ENCODE measurements around the gene PEAK1.

Gene PEAK1

DNA sequence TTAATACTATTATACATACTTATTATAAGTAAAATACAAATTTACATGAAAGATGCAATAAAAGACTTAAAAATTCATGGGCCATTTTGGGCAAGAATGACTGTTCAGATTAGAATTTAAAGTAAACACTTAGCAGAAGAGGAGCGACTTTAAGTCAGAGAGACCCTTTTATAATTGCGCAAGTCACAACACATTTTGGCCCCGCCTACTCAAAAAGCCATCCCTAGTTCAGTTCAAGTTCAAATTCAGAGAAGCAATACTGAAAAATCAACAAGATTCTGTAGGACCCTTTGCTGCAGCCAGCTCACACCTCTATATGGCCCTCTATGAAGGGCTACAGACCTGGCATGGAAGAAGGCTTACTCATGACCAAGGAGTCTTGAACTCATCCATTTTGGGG, 64.6 kb downstream of the PEAK1 start:
- DNase-seq: no peak

DNA sequence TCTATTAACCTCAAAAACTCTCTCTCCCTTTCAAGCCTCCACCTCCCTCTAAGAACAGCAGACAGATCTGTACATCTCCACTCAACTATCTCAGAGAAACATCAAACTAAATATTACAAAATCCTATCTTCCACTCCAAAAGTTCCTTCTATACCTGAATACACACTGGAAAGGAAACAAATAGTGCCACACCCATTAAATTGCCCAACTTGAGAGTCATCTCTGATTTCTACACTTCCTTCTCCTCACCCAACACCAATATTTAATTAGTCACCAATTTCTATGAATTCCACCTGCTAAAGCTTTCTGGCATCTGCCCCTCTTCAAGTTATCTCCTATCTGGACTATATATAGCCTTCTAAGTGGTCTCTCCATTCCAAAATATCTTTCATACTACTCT, 65.8 kb downstream of the PEAK1 start:
- DNase-seq: no peak

DNA sequence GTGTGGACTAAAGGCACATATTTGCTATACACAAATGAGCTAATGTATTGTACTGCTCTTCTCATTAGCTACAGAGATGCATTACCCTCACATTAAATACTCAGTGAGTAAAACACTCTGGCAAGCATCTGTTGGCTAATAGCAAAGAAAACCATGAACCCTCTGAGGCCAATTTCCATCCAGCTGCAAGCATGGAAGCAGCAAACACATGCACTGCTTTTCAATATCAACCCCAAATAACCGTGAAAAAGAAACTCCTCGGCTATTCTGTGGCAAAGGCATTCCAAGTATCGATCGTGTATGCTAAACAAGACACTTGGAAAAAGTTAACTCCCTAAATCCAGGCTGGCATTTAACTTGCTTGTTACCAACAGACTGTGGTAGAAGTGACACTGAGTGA, 67.0 kb downstream of the PEAK1 start:
- DNase-seq: no peak

DNA sequence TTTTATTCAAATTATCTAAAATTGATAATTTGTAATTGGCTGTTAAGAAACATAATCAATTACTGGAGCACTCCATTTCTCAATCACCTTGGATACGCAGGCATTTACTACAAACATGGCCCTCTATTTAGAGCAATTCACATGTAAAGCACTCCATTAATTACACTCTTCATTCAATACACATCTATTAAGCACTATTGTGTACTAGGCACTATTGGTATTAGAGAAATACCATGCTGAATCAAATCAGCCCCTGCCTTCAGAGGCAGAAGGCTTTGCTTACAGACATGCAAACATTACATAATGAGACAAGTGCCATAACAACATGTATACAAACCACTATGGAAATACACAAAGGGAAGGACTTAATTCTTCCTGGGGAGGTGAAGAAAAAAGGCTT, 69.1 kb downstream of the PEAK1 start:
- no peak for DNase-seq

DNA sequence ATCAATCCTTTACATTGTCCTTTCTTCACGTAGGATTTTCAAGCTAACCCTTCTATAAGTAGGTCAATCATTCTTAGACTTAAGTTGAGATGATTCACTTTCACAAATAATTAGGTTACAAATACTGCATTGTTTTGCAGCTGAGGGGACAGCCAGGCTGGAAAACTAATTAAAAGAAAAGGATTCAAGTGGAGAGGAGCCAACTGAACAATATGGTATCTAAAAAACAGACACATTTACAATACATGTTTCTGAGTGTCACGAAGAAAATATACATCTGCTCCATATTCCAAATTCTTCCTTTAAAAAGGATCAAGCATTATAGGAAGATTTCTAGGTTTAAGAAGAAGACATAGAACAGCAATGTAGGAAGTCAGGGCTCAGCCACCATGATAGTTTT, 70.2 kb downstream of the PEAK1 start:
- no peak for DNase-seq

DNA sequence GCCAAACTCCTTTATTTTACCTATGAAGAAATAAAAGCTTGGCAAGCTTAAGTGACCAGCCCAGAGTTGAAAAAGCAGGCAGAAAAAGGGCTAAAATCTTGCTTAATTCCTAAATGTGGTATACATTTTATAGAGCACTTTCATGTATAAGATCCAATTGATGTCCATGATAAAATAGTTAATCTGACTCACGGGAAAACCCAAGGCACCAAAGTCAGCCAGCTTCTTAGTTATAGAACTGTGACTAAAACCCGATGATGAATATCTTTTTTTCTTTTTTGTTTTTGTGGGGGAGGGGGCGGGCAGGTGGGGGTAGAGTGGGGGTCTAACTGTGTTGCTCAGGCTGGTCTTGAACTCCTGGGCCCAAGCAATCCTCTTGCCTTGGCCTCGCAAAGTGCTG, 71.4 kb downstream of the PEAK1 start:
- DNase-seq: no peak

DNA sequence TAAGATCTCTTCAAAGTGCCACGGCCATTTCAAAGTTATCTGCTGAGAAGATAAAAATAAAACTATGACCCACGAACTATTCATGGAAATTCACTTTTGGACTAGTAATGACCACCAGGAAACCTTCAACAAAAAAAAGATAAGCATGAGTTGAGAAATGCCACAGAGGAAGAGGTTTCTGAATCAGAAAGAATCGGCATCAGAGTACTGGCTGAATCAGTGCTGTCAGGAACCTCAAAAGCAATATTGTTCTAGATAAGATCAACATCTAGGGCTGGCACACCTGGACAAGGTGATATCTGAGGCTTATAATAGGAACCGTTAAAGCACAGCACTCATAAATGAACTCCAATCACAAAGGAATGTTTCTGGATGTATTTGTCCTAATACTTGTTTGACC, 72.7 kb downstream of the PEAK1 start:
- DNase-seq: no peak

DNA sequence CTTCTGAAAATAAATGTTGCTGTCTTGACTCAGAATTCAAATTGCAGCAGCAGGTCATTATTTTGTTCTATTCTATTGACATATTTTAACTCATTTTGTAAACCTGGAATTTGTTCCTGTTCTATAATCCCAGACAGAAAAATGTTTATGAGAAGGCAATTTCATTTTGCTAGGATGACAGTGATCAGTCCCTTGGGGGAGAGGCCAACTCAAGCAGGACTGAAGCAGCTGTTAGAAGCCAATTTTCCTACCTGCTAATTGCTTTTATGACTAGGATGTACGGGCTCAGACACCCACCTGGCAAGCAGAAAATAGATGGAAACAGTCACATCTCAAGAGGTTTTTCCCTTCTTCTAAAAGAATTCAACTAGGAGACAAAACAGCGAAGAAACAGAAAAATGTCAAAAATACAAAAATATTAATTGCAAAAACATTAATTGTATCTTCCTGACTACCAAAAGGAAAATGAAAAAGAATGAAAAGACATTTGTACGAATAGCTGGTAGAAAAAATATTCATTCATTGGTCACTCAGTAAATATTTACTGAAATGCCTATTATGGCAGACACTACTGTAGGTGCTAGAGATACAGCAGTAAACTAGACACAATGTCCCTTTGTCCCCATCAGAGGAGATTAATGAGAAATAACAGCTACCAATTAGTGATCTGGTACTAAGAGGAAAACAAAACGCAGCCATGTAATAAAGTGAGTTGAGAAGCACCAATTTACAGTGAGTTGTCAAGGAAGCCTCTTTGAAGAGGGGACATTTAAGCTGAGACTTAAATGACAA, 73.5 kb downstream of the PEAK1 start:
- no peak for DNase-seq

DNA sequence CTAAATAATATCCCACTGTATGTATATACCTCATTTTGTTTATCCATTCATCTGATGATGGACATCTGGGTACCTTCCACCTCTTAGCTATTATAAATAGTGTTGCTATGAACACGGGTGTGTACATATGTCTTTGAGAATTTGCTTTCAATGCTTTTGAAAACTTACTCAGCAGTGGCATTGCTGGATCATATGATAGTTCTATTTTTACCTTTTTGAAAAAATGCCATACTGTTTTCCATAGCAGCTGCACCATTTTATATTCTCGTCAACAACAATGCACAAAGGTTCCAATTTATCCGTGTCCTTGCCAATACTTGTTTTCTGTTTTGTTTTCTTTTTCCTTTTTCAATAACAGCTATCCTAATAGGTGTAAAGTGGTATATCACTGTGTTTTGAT, 77.1 kb downstream of the PEAK1 start:
- DNase-seq: no peak

DNA sequence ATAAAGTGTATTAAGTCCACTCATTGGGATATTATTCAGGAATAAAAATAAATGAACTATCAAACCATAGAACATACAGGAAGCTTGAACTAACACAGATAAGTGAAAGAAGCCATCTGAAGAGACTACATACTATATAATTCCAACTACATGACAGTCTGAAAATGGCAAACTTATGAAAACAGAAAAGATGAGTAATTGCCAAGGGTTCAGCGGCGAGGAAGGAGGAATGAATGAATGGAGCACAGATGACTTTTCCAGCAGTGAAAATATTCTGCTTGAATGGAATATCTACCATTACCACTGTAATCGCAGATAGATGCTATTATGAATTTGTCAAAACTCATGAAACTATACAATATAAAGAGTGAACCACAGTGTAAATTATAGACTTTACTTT, 79.7 kb downstream of the PEAK1 start:
- no peak for DNase-seq

DNA sequence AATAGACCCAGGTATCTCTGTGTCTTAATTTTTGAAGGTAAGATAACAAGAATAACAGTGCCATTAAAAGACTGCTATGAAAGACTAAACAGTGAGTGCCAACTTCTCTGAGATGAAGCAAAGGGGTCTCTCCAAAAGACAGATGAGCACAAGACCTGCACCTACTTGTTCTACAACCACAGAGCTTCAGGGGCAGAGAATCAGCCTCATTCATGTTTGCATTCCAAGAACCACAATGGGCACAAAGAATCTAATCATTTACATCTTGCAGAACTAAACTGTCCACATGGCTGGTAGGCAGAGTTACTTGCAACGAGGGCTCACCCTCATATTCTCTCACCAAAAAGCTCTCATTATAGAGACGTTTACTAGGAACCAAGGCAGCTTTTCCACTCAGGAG, 83.9 kb downstream of the PEAK1 start:
- DNase-seq: no peak

DNA sequence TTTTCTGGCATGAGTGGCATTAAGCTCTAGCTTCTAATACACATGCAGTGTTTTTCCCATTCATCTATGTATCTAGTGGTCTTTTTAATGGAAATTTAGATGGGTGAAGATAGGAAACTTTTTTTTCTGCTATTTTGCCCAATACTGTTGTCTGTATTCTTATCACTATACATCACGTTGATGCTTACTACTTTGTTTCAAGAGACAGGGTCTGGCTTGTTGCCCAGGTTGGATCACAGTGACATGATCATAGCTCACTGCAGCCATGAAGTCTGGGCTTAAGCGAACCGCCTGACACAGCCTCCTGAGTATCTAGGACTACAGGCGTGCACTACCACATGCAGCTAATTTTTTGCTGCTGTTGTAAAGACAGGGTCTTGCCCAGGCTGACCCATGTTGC, 84.6 kb downstream of the PEAK1 start:
- DNase-seq: no peak

DNA sequence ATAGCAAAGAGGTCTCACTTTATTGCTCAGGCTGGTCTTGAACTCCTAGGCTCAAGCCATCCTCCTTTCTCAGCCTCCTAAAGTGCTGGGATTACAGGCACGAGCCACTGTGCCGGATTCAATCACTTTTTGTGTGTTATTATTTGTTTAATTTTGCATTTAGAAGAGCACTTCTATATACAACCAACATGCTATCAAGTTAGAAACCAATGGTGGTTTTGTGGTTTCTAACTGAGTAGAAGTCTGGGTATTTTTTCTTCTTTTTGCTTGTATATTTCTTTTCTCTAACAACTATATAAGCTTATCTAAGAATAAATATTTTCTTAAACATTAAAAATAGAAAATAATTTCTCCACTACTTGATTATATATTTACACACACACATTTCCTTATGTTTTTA, 86.7 kb downstream of the PEAK1 start:
- no peak for DNase-seq

DNA sequence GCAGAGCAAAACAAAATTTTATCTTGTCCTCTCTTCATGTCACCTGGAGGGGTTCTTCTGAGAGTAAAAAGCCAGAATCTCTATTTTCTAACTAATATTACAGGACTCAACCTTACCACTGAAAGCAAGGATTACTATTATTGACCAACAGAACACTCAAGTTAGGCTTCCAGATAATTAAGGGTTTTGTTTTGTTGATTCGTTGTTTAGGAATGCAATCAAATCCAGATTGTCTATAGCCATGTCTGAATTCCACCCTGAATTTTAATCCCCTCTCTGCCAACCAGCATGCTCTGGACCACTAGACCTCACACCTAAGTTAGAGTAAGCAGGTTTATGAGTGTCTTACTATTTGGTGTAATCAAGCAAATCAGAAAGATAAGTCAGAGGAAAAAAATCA, 90.7 kb downstream of the PEAK1 start:
- no peak for DNase-seq

DNA sequence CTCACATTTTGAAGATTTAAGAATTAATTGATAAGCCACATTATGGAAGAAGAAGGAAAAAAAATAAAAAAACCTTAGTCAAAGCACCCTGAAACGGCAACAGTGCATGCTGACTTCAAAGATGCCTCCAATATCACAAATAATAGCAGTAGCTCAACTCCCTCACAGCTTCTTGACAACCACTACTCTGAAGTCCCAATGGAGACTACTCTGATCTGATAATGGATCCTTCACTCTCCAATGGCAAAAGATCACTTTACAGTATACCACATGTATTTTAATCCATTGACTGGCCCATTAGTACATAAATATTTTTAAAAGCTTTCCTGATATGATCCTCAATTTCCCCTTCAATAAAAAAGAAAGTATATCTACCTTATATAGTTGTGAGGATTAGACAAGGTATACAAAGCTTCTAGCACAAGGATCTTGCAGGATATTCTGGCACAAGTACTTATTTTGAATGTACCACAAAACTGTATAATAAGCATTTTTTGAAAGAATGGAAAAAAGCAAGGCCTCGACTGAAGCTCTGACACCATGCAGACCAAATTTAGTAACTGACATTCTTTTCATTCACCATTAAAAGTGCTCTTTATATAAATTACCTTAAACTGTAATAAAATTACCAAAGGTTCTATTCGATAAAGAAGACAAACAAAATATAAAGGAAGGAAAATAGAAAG, 91.9 kb downstream of the PEAK1 start:
- no peak for DNase-seq

DNA sequence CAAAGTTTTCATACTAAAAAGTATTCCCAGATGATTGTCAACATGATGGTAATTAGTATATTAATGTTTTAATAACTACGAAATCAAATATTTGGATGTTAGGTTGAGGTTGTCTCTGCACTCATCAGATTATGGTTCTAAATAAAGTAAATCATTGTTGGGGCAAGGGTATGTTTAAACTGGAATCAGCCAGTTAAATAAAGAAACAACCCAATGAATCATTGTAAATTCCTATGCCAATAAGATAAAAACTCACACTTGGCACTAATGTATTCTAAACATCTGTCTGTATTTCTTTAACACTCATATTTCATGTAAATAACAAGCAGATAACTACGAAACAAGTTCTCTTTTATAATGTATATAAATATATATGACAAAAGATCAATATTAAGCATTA, 92.7 kb downstream of the PEAK1 start:
- DNase-seq: no peak

DNA sequence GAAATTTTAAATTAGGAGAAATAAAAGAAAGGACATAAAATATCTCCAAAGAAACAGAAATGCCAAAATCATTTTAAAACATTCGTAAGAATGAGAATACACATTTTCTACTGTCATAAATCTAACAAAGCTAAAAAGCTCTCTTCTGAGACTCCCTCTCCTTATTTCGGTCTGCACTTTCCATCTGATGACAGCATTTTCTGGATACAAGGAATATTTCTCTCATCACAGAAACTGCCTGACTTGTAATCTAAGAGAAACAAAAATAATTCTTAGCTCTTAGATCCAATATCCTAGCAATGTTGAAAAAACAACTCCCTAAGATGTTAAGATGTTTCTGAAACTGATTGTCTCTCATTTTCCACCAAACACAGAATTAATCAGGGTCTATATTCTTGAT, 93.5 kb downstream of the PEAK1 start:
- no peak for DNase-seq

DNA sequence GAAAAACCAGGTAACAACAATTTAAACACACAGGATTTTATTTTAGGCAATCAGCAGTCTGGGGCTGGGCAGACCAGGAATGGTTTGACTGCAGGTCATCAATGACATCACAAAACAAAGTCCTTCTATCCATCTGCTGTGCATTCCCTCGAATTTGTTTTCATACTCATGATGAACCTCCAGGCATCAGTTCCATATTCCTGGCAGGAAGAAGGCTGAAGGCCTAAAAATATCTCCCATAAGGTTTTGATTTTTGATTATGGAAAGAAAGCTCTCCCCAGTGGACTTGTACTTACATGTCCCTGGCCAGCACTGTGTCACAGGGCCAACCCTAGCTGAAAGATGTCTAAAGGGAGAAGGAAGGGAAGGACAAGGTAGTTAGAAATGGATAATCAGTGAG, 107.4 kb downstream of the PEAK1 start:
- no peak for DNase-seq

DNA sequence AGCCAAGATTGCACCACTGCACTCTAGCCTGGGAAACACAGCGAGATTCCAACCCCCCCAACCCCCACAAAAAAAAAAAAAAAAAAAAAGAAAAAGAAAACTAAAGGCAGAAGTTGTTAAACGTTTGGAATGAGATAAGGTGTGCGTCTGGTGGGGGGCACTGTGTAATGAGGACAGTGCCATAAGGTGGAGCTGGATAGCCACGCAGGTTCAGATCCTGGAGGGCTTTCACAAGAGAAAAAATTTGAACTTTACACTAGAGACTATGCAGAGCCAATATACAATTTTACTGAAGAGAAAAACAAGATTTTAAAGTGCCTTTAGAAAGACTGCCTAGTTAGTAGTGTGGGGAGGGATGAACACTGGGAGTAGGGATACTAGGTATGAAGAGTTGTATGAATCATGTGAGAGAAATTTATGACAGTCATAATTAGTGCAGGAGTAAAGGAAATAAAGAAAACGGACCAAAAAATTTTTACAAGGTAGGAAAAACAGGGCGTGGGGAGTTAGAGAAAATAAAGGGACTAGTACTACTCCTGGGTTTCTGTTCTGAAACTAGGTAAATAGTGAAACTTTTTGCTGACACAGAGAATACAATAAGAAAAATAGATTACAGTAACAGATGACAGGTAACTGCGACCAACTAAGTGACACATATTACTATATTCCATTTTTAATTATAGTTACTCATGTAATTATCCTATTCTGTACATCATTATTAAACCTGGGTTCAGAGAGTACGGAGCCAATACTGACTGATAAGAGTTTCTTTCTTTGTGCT, 108.1 kb downstream of the PEAK1 start:
- DNase-seq: no peak

DNA sequence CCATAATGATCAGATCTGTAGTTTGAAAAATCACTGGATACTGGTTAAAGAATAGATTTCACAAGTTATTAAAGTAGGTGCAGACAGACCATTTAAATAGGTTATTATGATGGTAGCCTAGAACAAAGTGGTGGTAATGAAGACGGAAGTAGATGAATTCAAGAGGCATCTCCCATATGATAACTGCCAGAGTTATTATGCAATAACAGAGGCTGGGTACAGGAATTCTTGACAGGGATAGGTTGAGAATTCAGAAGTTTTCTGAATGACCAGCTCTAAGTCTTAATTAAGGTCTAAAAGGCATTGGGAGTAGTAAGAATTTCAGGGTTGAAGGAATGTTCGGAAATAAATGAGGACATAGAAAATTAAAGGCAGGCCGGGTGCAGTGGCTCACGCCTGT, 108.9 kb downstream of the PEAK1 start:
- no peak for DNase-seq

DNA sequence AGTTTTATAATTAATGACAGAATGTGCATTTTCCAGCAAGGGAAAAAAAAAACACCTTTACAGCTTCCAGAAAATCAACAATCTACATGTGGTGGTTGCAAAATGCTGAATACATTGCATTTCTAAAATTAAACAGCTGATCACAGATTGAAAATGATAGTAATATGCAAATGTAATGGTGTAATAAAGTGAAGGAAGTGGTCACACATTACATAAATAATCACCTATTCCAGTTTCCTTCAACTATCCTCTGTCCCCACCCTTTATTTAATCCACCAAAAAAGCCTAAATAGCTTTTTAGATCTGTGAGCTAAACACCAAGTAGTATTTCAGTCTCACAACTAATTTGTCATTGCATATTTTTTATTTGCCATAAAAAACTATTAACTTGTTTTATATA, 110.5 kb downstream of the PEAK1 start:
- DNase-seq: no peak

DNA sequence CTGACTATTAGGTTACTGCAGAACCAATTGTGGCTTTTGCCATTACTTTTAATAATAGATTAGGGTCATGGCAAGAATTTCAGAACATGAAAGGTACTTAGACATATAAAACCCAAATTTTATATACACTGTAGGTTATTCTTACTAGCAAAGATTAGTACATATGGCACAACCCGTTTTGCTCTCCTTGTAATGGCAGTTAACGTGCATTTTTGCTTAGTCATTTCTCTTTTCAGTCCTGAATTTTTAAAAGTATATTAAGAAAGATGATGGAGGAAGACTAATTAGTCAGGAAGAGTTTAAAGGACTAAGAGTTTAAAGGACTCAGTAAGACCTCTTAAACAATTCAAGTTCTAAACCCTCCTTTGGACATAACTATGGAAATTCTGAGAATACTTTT, 114.0 kb downstream of the PEAK1 start:
- DNase-seq: no peak

DNA sequence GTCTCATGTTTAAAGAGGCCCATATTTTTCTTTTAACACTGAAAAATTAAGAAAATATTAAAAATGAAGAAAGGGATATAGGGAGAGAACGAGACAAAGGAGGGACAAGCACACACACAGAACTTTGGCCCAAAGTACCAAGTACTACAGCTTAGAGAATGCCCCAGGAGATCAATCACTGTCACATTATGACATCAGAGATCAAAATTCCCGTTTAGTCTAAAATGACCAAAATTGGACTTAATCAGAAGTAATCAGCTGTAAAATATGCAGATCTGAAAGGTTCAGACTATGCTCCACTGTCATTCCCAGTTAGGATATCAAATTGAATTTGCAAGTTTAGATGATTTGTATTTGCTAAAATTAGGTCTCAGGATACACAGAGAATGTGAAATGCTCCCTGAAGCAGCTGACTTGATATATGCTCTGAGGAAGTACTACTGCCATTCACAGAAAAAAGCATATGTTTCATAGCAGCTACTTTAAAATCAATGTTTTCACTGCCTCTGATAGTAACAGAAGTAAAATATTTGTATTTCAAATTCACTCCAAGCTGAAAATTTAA, 123.0 kb downstream of the PEAK1 start:
- no peak for DNase-seq

DNA sequence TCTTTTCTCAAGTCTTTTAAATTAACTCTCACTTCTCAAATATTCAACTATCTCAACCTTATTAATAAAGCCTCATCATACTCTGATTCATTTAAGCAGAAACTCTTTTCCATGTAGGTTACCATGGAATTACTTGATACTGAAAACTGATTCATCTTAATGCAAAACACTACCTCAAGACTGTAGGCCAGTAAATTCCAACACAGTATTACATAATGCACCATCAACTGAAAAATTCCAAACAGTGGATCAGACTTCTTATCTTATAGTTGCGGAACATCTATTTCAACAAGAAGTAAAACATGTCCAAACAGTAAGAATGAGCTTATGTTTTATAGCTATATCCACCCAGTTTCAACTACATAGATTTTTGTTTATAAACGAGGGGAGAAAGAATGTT, 124.5 kb downstream of the PEAK1 start:
- no peak for DNase-seq
